ENCODE measurements around the gene POLR3H.
"Not testable (repeated sequence)": the region's sequence is repeated elsewhere in the genome, so short reads cannot be mapped to it uniquely, and the experiment has no call there.

Gene POLR3H

GRCh38 chr22:41573677-41574076 is 29.4 kb upstream of the POLR3H start:
- no peak for TF ChIP-seq CTCF (IDR thresholded peaks at IDR 0.05; ENCODE audit: low read depth, low read length, missing control alignments)
- no peak overlapping the region for H3K4me3 ChIP-seq (ENCODE audit: low read depth, low read length)
- no peak for DNase-seq (ENCODE audit: low read depth)

GRCh38 chr22:41572305-41572704 is 28.0 kb upstream of the POLR3H start:
- DNase-seq (ENCODE audit: low read depth); H3K4me3 ChIP-seq (ENCODE audit: low read depth, low read length): not testable (repeated sequence)

GRCh38 chr22:41571786-41572185 is 27.5 kb upstream of the POLR3H start:
- DNase-seq (ENCODE audit: low read depth): no peak
- H3K4me3 ChIP-seq (ENCODE audit: low read depth, low read length): no peak overlapping the region

GRCh38 chr22:41570221-41570620 is 26.0 kb upstream of the POLR3H start:
- DNase-seq (ENCODE audit: low read depth): no peak
- no peak for TF ChIP-seq CTCF (IDR thresholded peaks at IDR 0.05; ENCODE audit: low read depth, low read length, missing control alignments)
- H3K4me3 ChIP-seq (ENCODE audit: low read depth, low read length): no peak overlapping the region

More at GRCh38 chr22:41571786-41572185, 27.5 kb upstream of the POLR3H start:
- no peak for TF ChIP-seq CTCF (IDR thresholded peaks at IDR 0.05; ENCODE audit: low read depth, low read length, missing control alignments)

- no peak for TF ChIP-seq CTCF (IDR thresholded peaks at IDR 0.05; ENCODE audit: low read depth, low read length, missing control alignments)
- no peak for DNase-seq (ENCODE audit: low read depth)
- H3K4me3 ChIP-seq (ENCODE audit: low read depth, low read length): no peak overlapping the region
These were observed 24.5 kb upstream of the POLR3H start for GRCh38 chr22:41568811-41569210.

- no peak overlapping the region for H3K4me3 ChIP-seq (ENCODE audit: low read depth, low read length)
- no peak for TF ChIP-seq CTCF (IDR thresholded peaks at IDR 0.05; ENCODE audit: low read depth, low read length, missing control alignments)
- no peak for DNase-seq (ENCODE audit: low read depth)
These were observed 23.2 kb upstream of the POLR3H start for GRCh38 chr22:41567512-41567768.

- no peak for TF ChIP-seq CTCF (IDR thresholded peaks at IDR 0.05; ENCODE audit: low read depth, low read length, missing control alignments)
- no peak overlapping the region for H3K4me3 ChIP-seq (ENCODE audit: low read depth, low read length)
- no peak for DNase-seq (ENCODE audit: low read depth)
These were observed 21.3 kb upstream of the POLR3H start for GRCh38 chr22:41565403-41566054.

Data from GM12864 (cell line).